Neuronal stem cell (in vitro differentiated cells): ENCODE measurements around the gene SLC35E4.

Experiments used
- DNase-seq: peaks from one replicate; pipeline ENCODE4 v3.0.0-alpha.2; 2013; ENCODE audit warnings: low spot score
- H2AFZ ChIP-seq: one replicate; pipeline ENCODE4 v1.6.1; 2013; ENCODE audit warnings: mild to moderate bottlenecking, low read length, inconsistent platforms
- H2AK5ac ChIP-seq: 2 replicates; pipeline ENCODE4 v1.6.1; 2013; ENCODE audit warnings: low read depth, mild to moderate bottlenecking, inconsistent platforms, low read length, moderate library complexity, mixed read lengths
- H2BK120ac ChIP-seq: 2 replicates; pipeline ENCODE4 v1.6.1; 2013; ENCODE audit warnings: low read depth, mild to moderate bottlenecking, inconsistent platforms, low read length, moderate library complexity, mixed read lengths
- H2BK12ac ChIP-seq: one replicate; pipeline ENCODE4 v1.6.1; 2013; ENCODE audit warnings: low read length, inconsistent platforms
- H2BK15ac ChIP-seq: 2 replicates; pipeline ENCODE4 v1.6.1; 2013; ENCODE audit warnings: mild to moderate bottlenecking, low read length, inconsistent platforms, mixed read lengths
- H2BK5ac ChIP-seq: one replicate; pipeline ENCODE4 v1.6.1; 2013; ENCODE audit warnings: inconsistent platforms, mild to moderate bottlenecking, low read length, moderate library complexity
- H3K14ac ChIP-seq: one replicate; pipeline ENCODE4 v1.6.1; 2013; ENCODE audit warnings: low read length, inconsistent platforms
- H3K18ac ChIP-seq: 2 replicates; pipeline ENCODE4 v1.6.1; 2013; ENCODE audit warnings: low read length, inconsistent platforms
- H3K23ac ChIP-seq: 2 replicates; pipeline ENCODE4 v1.6.1; 2013; ENCODE audit warnings: low read depth, mild to moderate bottlenecking, mixed read lengths, low read length, inconsistent platforms; ENCODE audit not compliant: poor library complexity
- H3K27ac ChIP-seq: replicated peaks from 3 replicates; pipeline ENCODE4 v1.5.1; 2013; ENCODE audit warnings: low read length, inconsistent platforms
- H3K27me3 ChIP-seq, 3 experiments: 2 replicates each; pipeline ENCODE4 v1.6.1; 2013; ENCODE audit warnings: low read length in 3 of 3, mild to moderate bottlenecking in 2 of 3, inconsistent platforms in 1 of 3, low read depth in 1 of 3, mixed read lengths in 1 of 3, moderate library complexity in 1 of 3; ENCODE audit not compliant: control insufficient read depth in 3 of 3, insufficient read depth in 3 of 3
- H3K36me3 ChIP-seq, 2 donors: replicated peaks in 1 of 2; 2 replicates each; pipeline ENCODE4 v1.6.1; 2013; ENCODE audit warnings: low read length in 2 of 2; ENCODE audit not compliant: control insufficient read depth in 2 of 2, insufficient read depth in 2 of 2
- H3K4ac ChIP-seq: 2 replicates; pipeline ENCODE4 v1.6.1; 2013; ENCODE audit warnings: inconsistent platforms, mild to moderate bottlenecking, low read length, moderate library complexity
- H3K4me1 ChIP-seq, 2 donors: 1 replicate in 1 of 2; 2 replicates in 1 of 2; pipeline ENCODE4 v1.6.1; 2013; ENCODE audit warnings: low read length in 2 of 2, low read depth in 1 of 2; ENCODE audit not compliant: control insufficient read depth in 2 of 2, insufficient read depth in 1 of 2
- H3K4me2 ChIP-seq: one replicate; pipeline ENCODE4 v1.6.1; 2013; ENCODE audit warnings: mild to moderate bottlenecking, low read length, inconsistent platforms; ENCODE audit not compliant: insufficient read depth, poor library complexity, severe bottlenecking
- H3K4me3 ChIP-seq, 2 donors: 2 replicates each; pipeline ENCODE4 v1.5.1; 2013; ENCODE audit warnings: low read length in 2 of 2, mild to moderate bottlenecking in 2 of 2, inconsistent platforms in 1 of 2, moderate library complexity in 1 of 2
- H3K79me1 ChIP-seq: one replicate; pipeline ENCODE4 v1.6.1; 2013; ENCODE audit warnings: low read depth, mild to moderate bottlenecking, inconsistent platforms, low read length, moderate library complexity
- H3K9ac ChIP-seq: one replicate; pipeline ENCODE4 v1.6.1; 2013; ENCODE audit warnings: mild to moderate bottlenecking, low read depth, low read length, inconsistent platforms; ENCODE audit not compliant: poor library complexity
- H3K9me3 ChIP-seq, 2 donors: replicated peaks in 1 of 2; 2 replicates each; pipeline versions ENCODE3 to v1.6.1; 2013; ENCODE audit warnings: low read length in 2 of 2, mild to moderate bottlenecking in 2 of 2, inconsistent platforms in 1 of 2, low read depth in 1 of 2, mixed read lengths in 1 of 2, moderate library complexity in 1 of 2; ENCODE audit not compliant: control insufficient read depth in 2 of 2, insufficient read depth in 1 of 2
- H4K8ac ChIP-seq: one replicate; pipeline ENCODE4 v1.6.1; 2013; ENCODE audit warnings: low read depth, mild to moderate bottlenecking, inconsistent platforms, low read length, moderate library complexity
- H4K91ac ChIP-seq: one replicate; pipeline ENCODE4 v1.6.1; 2013; ENCODE audit warnings: low read length, low read depth, mild to moderate bottlenecking, inconsistent platforms; ENCODE audit not compliant: poor library complexity
- WGBS, 2 donors: extraction: QIAGEN DNeasy Blood & Tissue Kit; methylation state at CpG; one replicate each; pipeline ENCODE4 v1.1.7; 2013; ENCODE audit warnings: missing lambda C conversion rate in 2 of 2, mixed read lengths in 1 of 2; ENCODE audit not compliant: insufficient read length in 2 of 2, insufficient replicate concordance in 1 of 2; ENCODE audit errors: extremely low coverage in 2 of 2; 5-methylcytosine and 5-hydroxymethylcytosine counted together

The SLC35E4 gene

DNA sequence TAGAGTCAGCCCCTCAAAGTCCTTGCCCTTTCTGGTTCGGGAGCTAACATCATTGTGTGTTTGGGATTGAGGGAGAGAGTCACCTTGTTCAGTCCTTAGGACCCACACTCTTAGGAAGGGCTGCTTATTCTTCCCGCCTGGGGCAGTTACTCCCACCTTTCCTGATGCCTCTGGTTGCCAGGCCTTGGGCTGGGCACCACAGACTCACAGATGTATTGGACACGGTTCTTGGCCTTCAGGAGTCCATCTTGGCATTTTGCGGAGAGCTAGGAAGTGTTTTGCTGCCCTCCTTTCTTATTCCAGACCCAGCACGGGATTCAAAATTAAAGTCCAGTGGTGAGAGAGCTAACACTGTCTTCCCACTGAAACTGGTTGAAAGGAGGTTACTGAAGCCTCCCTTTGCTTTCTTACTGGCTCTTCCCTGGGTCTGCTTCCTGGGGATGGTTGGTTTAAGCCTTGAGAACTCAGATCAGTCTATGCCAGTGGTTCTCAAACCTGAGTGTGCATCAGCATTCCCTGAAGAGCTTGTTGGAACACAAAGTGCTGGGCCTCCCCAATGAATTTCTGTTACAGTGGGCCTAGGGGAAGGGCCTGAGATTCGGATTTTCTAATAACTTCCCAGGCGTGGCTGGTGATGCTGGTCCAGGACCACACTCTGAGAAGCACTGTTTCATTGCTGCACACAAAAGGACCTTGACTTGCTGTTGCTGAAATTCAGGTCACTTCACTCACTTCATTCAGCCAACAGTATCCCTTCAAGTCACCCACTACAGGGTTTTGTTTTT, 60.5 kb downstream of the SLC35E4 start:
- peaks cover 2 to 3% of the 10 kb centered on the region in 2 donors for H3K4me1 ChIP-seq
- H3K18ac ChIP-seq, result no peak overlapping the region
- no CpG with 5 or more reads among the region's 7 CpGs for WGBS, 2 donors
- H4K91ac ChIP-seq, result no peak overlapping the region
- no peak overlapping the region for H2AFZ ChIP-seq
- H3K14ac ChIP-seq, result no peak overlapping the region
- no peaks in the 10 kb centered on the region for H3K9me3 ChIP-seq
- H3K27me3 ChIP-seq, result peaks cover 4 to 55% (median 19%) of the 10 kb centered on the region in 3 experiments
- peaks cover 4% of the 10 kb centered on the region for H3K79me1 ChIP-seq
- H2AK5ac ChIP-seq, result no peak overlapping the region
- H3K23ac ChIP-seq, result no peak overlapping the region
- no peak overlapping the region for H3K4me3 ChIP-seq
- no peaks in the 10 kb centered on the region for H3K36me3 ChIP-seq
- no peak overlapping the region for H3K27ac ChIP-seq
- no peak overlapping the region for H2BK120ac ChIP-seq
- DNase-seq, result no peak
- no peak overlapping the region for H4K8ac ChIP-seq
- no peak overlapping the region for H2BK5ac ChIP-seq
- H3K4me2 ChIP-seq, result no peak overlapping the region
- no peak overlapping the region for H2BK12ac ChIP-seq
- H2BK15ac ChIP-seq, result no peak overlapping the region
- H3K9ac ChIP-seq, result no peak overlapping the region
- H3K4ac ChIP-seq, result no peak overlapping the region
